Esophagus muscularis mucosa (tissue), 4 donors: ENCODE measurements around the gene TBC1D22A.

Experiments used
- EP300 ChIP-seq: sonication (generic); formaldehyde crosslinking; IDR thresholded peaks from one replicate; pipeline ENCODE4 v1.6.1; 2017; ENCODE audit warnings: antibody characterized with exemption
- POLR2A ChIP-seq: fragments of 450-650 bp; IDR thresholded peaks from one replicate; pipeline ENCODE4 v1.6.1; 2017; ENCODE audit warnings: antibody characterized with exemption, moderate library complexity, mild to moderate bottlenecking, low read depth
- POLR2AphosphoS5 ChIP-seq, 2 donors: sonication (generic); formaldehyde crosslinking; IDR thresholded peaks; one replicate each; pipeline ENCODE4 v1.6.1; 2017; ENCODE audit warnings: antibody characterized with exemption in 2 of 2
- TF ChIP-seq, protein P1 (sequence below), 3 experiments: fragments of 200-600 bp in 2 of 3; fragments of 450-650 bp in 1 of 3; sonication (generic) in 2 of 3; IDR thresholded peaks; one replicate each; pipeline ENCODE4 v1.5.1; 2017 to 2019; ENCODE audit warnings: antibody characterized with exemption in 3 of 3, mild to moderate bottlenecking in 2 of 3, moderate library complexity in 1 of 3

DNA sequence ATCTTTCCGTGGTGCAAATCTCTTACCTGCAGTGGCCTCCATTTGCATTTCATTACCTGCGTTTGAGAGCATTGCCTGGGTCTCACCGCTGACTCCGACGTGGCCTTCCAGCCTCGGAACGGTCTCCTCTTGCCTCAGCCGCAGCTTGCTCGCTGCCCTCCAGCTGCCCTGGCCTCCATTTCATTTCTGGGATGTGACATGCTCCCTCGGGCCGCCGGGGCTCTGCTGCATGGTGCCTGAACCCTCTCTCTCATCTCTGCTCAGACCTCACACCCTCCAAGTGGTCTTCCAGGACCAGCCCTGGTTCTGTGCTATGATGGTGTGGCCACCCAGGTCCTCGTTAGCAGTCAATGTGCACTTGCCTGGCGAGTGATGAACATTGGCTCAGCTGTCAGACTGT is 229.2 kb downstream of the TBC1D22A start:
- TF ChIP-seq POLR2A (no peak), POLR2AphosphoS5 (IDR thresholded peaks at IDR 0.05) (no peak), EP300 (no peak)
- TF ChIP-seq, protein P1, sequence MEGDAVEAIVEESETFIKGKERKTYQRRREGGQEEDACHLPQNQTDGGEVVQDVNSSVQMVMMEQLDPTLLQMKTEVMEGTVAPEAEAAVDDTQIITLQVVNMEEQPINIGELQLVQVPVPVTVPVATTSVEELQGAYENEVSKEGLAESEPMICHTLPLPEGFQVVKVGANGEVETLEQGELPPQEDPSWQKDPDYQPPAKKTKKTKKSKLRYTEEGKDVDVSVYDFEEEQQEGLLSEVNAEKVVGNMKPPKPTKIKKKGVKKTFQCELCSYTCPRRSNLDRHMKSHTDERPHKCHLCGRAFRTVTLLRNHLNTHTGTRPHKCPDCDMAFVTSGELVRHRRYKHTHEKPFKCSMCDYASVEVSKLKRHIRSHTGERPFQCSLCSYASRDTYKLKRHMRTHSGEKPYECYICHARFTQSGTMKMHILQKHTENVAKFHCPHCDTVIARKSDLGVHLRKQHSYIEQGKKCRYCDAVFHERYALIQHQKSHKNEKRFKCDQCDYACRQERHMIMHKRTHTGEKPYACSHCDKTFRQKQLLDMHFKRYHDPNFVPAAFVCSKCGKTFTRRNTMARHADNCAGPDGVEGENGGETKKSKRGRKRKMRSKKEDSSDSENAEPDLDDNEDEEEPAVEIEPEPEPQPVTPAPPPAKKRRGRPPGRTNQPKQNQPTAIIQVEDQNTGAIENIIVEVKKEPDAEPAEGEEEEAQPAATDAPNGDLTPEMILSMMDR (IDR thresholded peaks at IDR 0.05), result no peak
